Lung (tissue), 12 donors: ENCODE data around the gene PRPF18. TPM values are rescaled to one million over a fixed set of nuclear protein-coding genes. Genes with fewer than 3 reads are reported as not detected.
A peak's percentile ranks its signal among the peaks of the same experiment; 100 is the strongest.

Experiments used
- ATAC-seq: fragments of 200-7000 bp; cut with Tn5 transposase; one replicate; pipeline ENCODE4 v1.9.1; 2020; ENCODE audit warnings: moderate number of reproducible peaks; ENCODE audit not compliant: insufficient read depth, low FRiP score
- DNase-seq, 3 donors: peaks; one replicate each; pipeline ENCODE4 v3.0.0-alpha.2; 2013 to 2017
- H3K27ac ChIP-seq, 2 donors: one replicate each; pipeline ENCODE4 v1.5.1; 2013; ENCODE audit warnings: mild to moderate bottlenecking in 2 of 2, moderate library complexity in 2 of 2, control low read depth in 1 of 2, inconsistent platforms in 1 of 2, low read depth in 1 of 2, low read length in 1 of 2
- H3K27me3 ChIP-seq, 3 donors: one replicate each; pipeline ENCODE4 v1.5.1; 2013; ENCODE audit warnings: low read length in 2 of 3; ENCODE audit not compliant: control insufficient read depth in 3 of 3, insufficient read depth in 3 of 3
- H3K36me3 ChIP-seq, 4 donors: one replicate each; pipeline ENCODE4 v1.5.1; 2013; ENCODE audit warnings: low read length in 4 of 4, mild to moderate bottlenecking in 1 of 4, moderate library complexity in 1 of 4; ENCODE audit not compliant: control insufficient read depth in 4 of 4, insufficient read depth in 4 of 4
- H3K4me1 ChIP-seq, 5 donors: one replicate each; pipeline ENCODE4 v1.5.1; 2013; ENCODE audit warnings: low read length in 5 of 5, mild to moderate bottlenecking in 2 of 5, moderate library complexity in 1 of 5; ENCODE audit not compliant: control insufficient read depth in 5 of 5, insufficient read depth in 5 of 5
- H3K4me3 ChIP-seq: one replicate; pipeline ENCODE4 v1.5.1; 2013; ENCODE audit warnings: mild to moderate bottlenecking, control low read depth, moderate library complexity
- H3K9ac ChIP-seq, 2 donors: one replicate each; pipeline ENCODE4 v1.5.1; 2013; ENCODE audit warnings: low read length in 2 of 2, control low read depth in 1 of 2; ENCODE audit not compliant: insufficient read depth in 1 of 2
- H3K9me3 ChIP-seq, 4 donors: one replicate each; pipeline ENCODE4 v1.5.1; 2013; ENCODE audit warnings: low read length in 3 of 4, mild to moderate bottlenecking in 1 of 4, moderate library complexity in 1 of 4; ENCODE audit not compliant: control insufficient read depth in 4 of 4, insufficient read depth in 3 of 4
- WGBS, 2 donors: extraction: QIAGEN DNeasy Blood & Tissue Kit; methylation state at CpG; one replicate each; pipeline ENCODE4 v1.1.7; 2013; 5-methylcytosine and 5-hydroxymethylcytosine counted together
- polyA plus RNA-seq, 2 donors: library from polyadenylated mRNA; stranded (reverse); fragments of 200-250 nt; gene quantifications; one replicate each; pipeline ENCODE4 v1.2.1, GENCODE V29; 2013
- total RNA-seq, 2 donors: library from RNA; depleted of rRNA in 1 of 2; stranded (reverse); fragments of >200 nt in 1 of 2; gene quantifications; one replicate each; pipeline ENCODE4 v1.2.1, GENCODE V29; 2014 to 2021
- TF ChIP-seq, protein P1 (sequence below): IDR thresholded peaks from 2 replicates; pipeline ENCODE4 v1.5.1; 2012; ENCODE audit warnings: mild to moderate bottlenecking; ENCODE audit errors: control extremely low read depth, extremely low read depth
- donor health status: control.
- donor health status: control.
- donor health status: Bipolar disorder and iron deficiency.
- donor health status: healthy.
- donor health status: DM: yes; HTN: yes; CAD: no.

PRPF18 gene
- total and polyA plus RNA-seq, 4 donors = 10.6 to 39.9 (median 19.3) TPM

GRCh38 chr10:13633689-13634088 lies 46.9 kb downstream of the PRPF18 start:
- H3K27me3 ChIP-seq = no peaks in the 10 kb centered on the region
- DNase-seq (peak; percentile 50 to 83 (median 76)), ATAC-seq (no peak)
- TF ChIP-seq, protein P1, sequence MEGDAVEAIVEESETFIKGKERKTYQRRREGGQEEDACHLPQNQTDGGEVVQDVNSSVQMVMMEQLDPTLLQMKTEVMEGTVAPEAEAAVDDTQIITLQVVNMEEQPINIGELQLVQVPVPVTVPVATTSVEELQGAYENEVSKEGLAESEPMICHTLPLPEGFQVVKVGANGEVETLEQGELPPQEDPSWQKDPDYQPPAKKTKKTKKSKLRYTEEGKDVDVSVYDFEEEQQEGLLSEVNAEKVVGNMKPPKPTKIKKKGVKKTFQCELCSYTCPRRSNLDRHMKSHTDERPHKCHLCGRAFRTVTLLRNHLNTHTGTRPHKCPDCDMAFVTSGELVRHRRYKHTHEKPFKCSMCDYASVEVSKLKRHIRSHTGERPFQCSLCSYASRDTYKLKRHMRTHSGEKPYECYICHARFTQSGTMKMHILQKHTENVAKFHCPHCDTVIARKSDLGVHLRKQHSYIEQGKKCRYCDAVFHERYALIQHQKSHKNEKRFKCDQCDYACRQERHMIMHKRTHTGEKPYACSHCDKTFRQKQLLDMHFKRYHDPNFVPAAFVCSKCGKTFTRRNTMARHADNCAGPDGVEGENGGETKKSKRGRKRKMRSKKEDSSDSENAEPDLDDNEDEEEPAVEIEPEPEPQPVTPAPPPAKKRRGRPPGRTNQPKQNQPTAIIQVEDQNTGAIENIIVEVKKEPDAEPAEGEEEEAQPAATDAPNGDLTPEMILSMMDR = no peak
- H3K9me3 ChIP-seq = no peaks in the 10 kb centered on the region
- peaks cover 3 to 9% (median 7%) of the 10 kb centered on the region in 4 donors for H3K36me3 ChIP-seq
- peak overlapping the region in 1 of 2 donors; percentile 76 for H3K27ac ChIP-seq
- no peak overlapping the region for H3K9ac ChIP-seq
- peaks cover 0 to 5% (median 0%) of the 10 kb centered on the region in 5 donors for H3K4me1 ChIP-seq
- 80 to 87% methylated on average over 7 of the region's 7 CpGs for WGBS, 2 donors
- H3K4me3 ChIP-seq = no peak overlapping the region

- ATAC-seq = no peak
- peaks cover 6 to 10% (median 7%) of the 10 kb centered on the region in 4 donors for H3K36me3 ChIP-seq
- peak in 2 of 3 donors; percentile 18 to 24 for DNase-seq
- 78 to 80% methylated on average over 6 of the region's 6 CpGs for WGBS, 2 donors
- peak overlapping the region in 1 of 2 donors; percentile 21 for H3K27ac ChIP-seq
- H3K4me1 ChIP-seq = peaks cover 0 to 5% (median 0%) of the 10 kb centered on the region in 5 donors
- H3K9ac ChIP-seq = no peak overlapping the region
- H3K9me3 ChIP-seq = no peaks in the 10 kb centered on the region
- TF ChIP-seq, protein P1 = no peak
- H3K4me3 ChIP-seq = no peak overlapping the region
- H3K27me3 ChIP-seq = no peaks in the 10 kb centered on the region
Measured at GRCh38 chr10:13634207-13634606, 47.4 kb downstream of the PRPF18 start.

- Histone ChIP-seq H3K27me3 (no peaks in the 10 kb centered on the region), H3K36me3 (peaks cover 3 to 6% (median 4%) of the 10 kb centered on the region in 4 donors), H3K4me3 (no peak overlapping the region), H3K4me1 (peaks cover 0 to 5% (median 0%) of the 10 kb centered on the region in 5 donors), H3K9me3 (no peaks in the 10 kb centered on the region), H3K27ac (no peak overlapping the region), H3K9ac (no peak overlapping the region)
- no peak for ATAC-seq
- WGBS, 2 donors = 92 to 94% methylated on average over 4 of the region's 4 CpGs
- TF ChIP-seq, protein P1 = no peak
- DNase-seq = no peak
Measured at GRCh38 chr10:13636776-13637175, 50.0 kb downstream of the PRPF18 start.

DNA sequence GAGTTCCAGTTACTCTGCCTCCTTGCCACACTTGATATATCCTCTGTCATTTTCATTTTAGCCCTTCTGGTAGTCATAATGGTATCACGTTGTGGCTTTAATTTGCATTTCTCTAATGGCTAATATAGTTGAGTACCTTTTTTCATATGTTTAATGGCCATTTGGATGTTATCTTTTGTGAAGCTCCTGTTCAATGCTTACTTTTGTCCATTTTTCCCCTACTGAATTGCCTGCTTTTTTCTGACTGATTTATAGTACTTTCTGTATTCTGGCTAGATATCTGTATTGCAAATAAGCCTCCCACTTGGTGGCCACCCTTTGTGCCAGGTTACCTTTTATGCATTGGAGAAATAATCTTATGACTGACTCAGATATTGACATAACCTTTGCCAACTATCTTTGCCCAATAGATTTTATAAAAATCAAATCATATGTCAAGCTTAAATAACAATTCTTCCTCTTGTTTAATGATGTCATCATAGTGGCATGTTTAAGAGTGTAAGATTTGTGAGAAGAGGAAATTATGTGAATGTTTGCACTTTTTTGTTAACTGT lies 50.6 kb downstream of the PRPF18 start:
- no peaks in the 10 kb centered on the region for H3K27me3 ChIP-seq
- peaks cover 0 to 5% (median 0%) of the 10 kb centered on the region in 5 donors for H3K4me1 ChIP-seq
- no peak overlapping the region for H3K4me3 ChIP-seq
- H3K9me3 ChIP-seq = peaks cover 0 to 2% (median 1%) of the 10 kb centered on the region in 4 donors
- H3K27ac ChIP-seq = no peak overlapping the region
- no peak overlapping the region for H3K9ac ChIP-seq
- 91 to 100% methylated on average over 1 of the region's 1 CpG for WGBS, 2 donors
- H3K36me3 ChIP-seq = peaks cover 4 to 9% (median 6%) of the 10 kb centered on the region in 4 donors
- TF ChIP-seq, protein P1 = no peak
- DNase-seq (no peak), ATAC-seq (no peak)
